ENCODE measurements around the gene RBBP6. TPM values are rescaled to one million over a fixed set of nuclear protein-coding genes. Genes with fewer than 3 reads are reported as not detected.

The RBBP6 gene
- total and polyA plus RNA-seq, 2 donors (not counting 3 experiments of a cell fraction or from before 2014, with no cell fraction given): 16.8 to 52.1 TPM

DNA sequence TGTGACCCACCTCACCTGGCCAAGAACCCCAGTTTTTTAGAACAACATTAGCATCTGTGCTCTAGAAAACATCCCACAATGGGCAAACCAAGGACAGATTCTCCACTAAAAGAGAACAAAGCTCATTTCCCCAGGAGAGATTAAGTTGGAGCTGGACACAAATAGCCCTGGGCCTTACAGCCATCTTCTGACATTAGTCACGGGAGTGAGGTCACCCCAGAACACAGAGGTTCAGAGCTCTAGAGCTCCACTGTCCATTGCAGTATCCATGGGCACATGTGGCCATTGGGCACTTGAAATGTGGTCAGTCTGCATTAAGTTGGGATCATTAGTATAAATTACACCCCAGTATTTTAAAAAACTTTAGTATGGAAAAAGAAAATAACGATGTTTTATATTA is 47.6 kb upstream of the RBBP6 start:
- Histone ChIP-seq H3K4me3 (replicated peaks in 1 of 3; ENCODE audit: insufficient read depth in 1 of 3, low read depth in 1 of 3, low read length in 3 of 3) (no peak overlapping the region), H3K9me1 (replicated peaks; ENCODE audit: control insufficient read depth, extremely low read depth, insufficient read depth, low read length) (no peaks in the 10 kb centered on the region), H4K20me1 (replicated peaks; ENCODE audit: control insufficient read depth, extremely low read depth, insufficient read depth, low read length) (no peaks in the 10 kb centered on the region), H3K4me1 (ENCODE audit: control insufficient read depth, extremely low read depth, insufficient read depth, low read length) (no peaks in the 10 kb centered on the region), H3K9me3 (replicated peaks; ENCODE audit: control insufficient read depth, insufficient read depth, low read length) (no peaks in the 10 kb centered on the region), H3K36me3 (ENCODE audit: control insufficient read depth in 2 of 2, extremely low read depth in 1 of 2, insufficient read depth in 2 of 2, low read length in 2 of 2) (no peaks in the 10 kb centered on the region), H2AFZ (ENCODE audit: low read depth, low read length) (no peak overlapping the region), H3K27me3 (ENCODE audit: control insufficient read depth in 2 of 2, insufficient read depth in 2 of 2, low read length in 2 of 2) (no peaks in the 10 kb centered on the region), H3K4me2 (ENCODE audit: insufficient read depth, low read length) (no peak overlapping the region), H3K27ac (ENCODE audit: insufficient read depth, low read depth, low read length) (no peak overlapping the region), H3K79me2 (ENCODE audit: control insufficient read depth, insufficient read depth, low read length) (no peaks in the 10 kb centered on the region), H3K9ac (replicated peaks; ENCODE audit: extremely low read depth, insufficient read depth, low read length) (no peak overlapping the region)
- DNase-seq (ENCODE audit: low read depth, low spot score): no peak
- no TSS peak for BruUV-seq (replicated peaks)
- POLR2A ChIA-PET: no interaction called here
- intact Hi-C loops (cut with micrococcal nuclease): no loop called here
- dilution Hi-C loops (cut with MboI; ENCODE audit: extremely low pct_ligation_motif_present, low sequenced_read_pairs): no loop called here
- no peak for FAIRE-seq
- CTCF ChIA-PET: interaction anchor here (1.3 to 2.3 kb wide), 3 partner anchors 26 to 421 kb away, joined by 3 to 7 read pairs (median 4); no protein-coding TSS in a partner anchor
- TF ChIP-seq, protein P1, sequence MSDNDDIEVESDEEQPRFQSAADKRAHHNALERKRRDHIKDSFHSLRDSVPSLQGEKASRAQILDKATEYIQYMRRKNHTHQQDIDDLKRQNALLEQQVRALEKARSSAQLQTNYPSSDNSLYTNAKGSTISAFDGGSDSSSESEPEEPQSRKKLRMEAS (IDR thresholded peaks at IDR 0.05; ENCODE audit: insufficient read depth, insufficient read length): no peak
- TF ChIP-seq JUN (IDR thresholded peaks at IDR 0.05; ENCODE audit: borderline replicate concordance, insufficient read depth, insufficient read length, low read depth): no peak
- TF ChIP-seq EZH2 (IDR thresholded peaks at IDR 0.05; ENCODE audit: borderline replicate concordance, low read depth, low read length, severe bottlenecking): no peak
- no peak for TF ChIP-seq MYC (IDR thresholded peaks at IDR 0.05; ENCODE audit: low read depth, low read length)
- TF ChIP-seq, protein P2, sequence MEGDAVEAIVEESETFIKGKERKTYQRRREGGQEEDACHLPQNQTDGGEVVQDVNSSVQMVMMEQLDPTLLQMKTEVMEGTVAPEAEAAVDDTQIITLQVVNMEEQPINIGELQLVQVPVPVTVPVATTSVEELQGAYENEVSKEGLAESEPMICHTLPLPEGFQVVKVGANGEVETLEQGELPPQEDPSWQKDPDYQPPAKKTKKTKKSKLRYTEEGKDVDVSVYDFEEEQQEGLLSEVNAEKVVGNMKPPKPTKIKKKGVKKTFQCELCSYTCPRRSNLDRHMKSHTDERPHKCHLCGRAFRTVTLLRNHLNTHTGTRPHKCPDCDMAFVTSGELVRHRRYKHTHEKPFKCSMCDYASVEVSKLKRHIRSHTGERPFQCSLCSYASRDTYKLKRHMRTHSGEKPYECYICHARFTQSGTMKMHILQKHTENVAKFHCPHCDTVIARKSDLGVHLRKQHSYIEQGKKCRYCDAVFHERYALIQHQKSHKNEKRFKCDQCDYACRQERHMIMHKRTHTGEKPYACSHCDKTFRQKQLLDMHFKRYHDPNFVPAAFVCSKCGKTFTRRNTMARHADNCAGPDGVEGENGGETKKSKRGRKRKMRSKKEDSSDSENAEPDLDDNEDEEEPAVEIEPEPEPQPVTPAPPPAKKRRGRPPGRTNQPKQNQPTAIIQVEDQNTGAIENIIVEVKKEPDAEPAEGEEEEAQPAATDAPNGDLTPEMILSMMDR (IDR thresholded peaks at IDR 0.05; ENCODE audit: extremely low read depth in 1 of 2, insufficient read depth in 1 of 2, low read depth in 1 of 2, low read length in 2 of 2): no peak
- TF ChIP-seq POLR2A (IDR thresholded peaks at IDR 0.05; ENCODE audit: low read depth, low read length): no peak
- TF ChIP-seq GATA2 (IDR thresholded peaks at IDR 0.05; ENCODE audit: insufficient read depth, insufficient read length, low read depth, low read length): no peak
- TF ChIP-seq POLR2AphosphoS5 (IDR thresholded peaks at IDR 0.05; ENCODE audit: insufficient read depth, low read depth, low read length): no peak

Data from endothelial cell of umbilical vein (primary cell).